Stimulated activated CD8-positive, alpha-beta memory T cell treated with anti-CD3 and anti-CD28 coated beads, Interleukin-4, amount 100 ng/mL, for 4 hours (primary cell): ENCODE measurements around the gene AUH.
"Not testable (repeated sequence)": the region's sequence is repeated elsewhere in the genome, so short reads cannot be mapped to it uniquely, and the experiment has no call there.

Experiments used
- DNase-seq, 2 donors: peaks; one replicate each; pipeline ENCODE4 v3.0.0-alpha.2; 2020; ENCODE audit warnings: low read depth in 2 of 2, low spot score in 1 of 2

The AUH gene

DNA sequence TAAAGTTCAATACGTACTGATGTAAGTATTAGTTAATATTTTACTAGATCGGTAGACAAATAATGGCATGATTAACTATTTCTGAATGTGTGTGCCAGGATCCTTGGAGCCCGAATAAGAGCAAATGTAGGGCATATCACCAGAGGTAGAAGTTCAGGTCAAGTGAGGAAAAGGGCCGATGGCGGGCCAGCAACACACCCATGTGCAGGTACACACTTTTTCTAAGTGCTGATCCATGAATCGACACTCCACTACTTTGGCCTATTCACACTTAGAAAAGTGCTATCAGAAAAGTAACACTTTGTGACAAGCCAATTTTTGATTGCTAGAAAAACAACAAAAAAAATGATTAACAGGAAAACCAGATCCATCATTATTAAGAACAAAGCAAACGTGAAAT lies 150.3 kb downstream of the AUH start:
- no peak for DNase-seq

- no peak for DNase-seq
These were observed 151.4 kb downstream of the AUH start for GRCh38 chr9:91210318-91210717.

DNA sequence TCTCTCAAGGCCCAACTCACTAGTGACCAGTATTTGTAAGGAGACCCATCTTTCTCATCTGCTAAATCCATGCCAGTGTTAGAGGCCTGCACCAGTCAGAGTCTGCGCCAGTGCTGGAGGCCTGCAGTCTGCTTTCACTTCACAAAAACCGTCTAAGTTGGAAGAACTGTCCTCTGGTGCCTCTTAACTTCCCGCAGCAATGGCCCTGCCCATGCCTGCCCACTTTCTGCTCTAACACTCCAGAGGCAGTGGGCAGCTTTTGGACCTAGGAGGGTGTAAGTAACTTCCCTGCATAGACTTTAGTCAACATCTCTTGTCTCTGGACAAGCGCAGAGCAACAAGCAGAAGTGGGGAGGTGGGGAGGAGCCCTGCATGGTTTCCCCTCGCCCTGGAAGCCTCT lies 152.9 kb downstream of the AUH start:
- DNase-seq, result no peak

GRCh38 chr9:91208419-91208745 lies 153.3 kb downstream of the AUH start:
- DNase-seq, result no peak

DNA sequence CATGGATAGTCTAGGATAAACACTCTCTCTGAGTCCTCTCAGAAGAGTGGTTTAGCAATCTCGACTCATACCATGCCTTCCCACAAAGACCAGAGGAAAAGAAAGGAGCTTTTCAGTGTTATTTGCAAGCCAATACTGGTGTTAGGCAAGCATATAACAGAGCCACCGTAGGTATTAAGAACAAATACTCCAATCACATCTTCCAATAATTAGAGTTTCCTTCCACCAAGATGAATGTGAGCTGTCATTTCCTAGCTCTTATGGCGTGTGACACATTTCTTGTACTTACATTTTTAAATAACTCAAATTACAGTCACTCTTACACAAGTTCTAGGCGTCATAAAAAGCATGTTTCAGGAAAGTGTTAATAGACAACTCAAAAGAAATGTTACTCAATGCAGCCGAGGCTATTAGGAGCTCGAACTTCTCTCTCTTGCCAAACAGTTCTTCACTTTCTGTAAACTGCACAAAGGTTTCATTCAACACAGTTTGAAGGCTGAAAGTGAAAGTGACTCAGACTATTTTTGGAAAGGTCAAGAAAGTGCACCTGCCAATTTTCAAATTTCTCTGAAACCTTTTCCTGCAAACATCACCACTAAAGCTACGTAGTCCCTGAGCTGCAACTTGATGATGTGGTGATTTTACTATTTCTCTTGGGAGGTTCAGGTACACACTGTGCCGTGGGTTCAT lies 153.8 kb downstream of the AUH start:
- DNase-seq, result no peak

- no peak for DNase-seq
These were observed 154.4 kb downstream of the AUH start for GRCh38 chr9:91207397-91207728.

GRCh38 chr9:91206806-91207205 lies 154.9 kb downstream of the AUH start:
- no peak for DNase-seq

DNA sequence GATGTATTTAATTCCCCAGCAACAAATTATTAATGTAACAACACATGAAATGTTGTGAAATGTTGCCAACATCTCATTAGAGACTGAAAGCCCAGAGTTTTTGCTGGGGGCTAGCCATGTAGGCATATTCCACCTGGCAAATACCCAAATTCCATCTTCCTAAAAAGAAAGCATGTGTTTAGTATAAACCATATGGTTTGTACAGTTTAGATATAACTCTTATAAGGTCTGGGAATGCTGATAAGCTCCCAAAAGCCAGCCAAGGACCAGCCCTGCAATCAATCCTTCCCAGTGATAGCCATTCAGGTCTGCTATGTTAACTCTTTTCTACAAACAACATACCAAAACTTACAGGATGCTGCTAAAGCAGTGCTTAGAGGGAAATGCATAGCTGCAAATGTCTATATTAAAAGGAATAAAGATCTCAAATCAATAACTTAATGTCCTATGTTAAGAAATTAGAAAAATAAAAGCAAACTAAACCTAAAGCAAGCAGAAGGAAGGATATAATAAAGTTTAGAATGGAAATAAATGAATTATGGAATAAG lies 158.9 kb downstream of the AUH start:
- no peak for DNase-seq

GRCh38 chr9:91200692-91201336 lies 160.9 kb downstream of the AUH start:
- no peak for DNase-seq

DNA sequence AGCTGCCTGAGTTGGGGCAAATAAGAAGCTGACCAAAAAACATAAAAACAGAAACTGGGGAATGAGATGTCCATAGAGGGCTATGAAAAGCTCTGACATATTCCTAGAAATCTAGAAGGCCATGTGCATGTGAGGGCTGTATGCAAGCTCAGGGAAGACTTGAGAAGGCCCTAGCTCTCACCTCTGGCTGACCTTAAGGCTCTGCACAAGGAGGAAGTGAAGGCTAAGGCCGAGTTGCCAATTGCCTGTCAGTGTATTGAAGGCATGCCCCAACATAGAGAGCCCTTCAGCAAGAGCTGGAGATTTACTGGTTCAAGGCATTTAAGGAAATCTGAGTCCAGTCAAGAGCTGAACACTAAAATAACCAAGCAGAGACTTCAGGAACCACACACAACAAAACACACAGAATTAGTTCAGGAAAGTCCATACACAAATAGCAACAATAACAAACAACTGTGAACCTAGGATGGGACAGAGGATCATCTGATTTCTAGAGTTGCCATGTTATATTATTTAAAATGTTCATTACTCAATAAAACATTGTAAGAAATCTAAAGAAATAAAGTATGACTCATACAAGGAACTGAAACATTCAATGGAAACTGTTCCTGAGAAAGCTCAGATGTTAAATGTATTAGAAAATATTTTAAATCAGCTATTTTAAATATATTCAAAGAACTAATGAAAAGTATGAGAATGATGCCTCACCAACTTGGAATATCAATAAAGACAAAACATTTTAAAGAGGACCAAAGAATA lies 161.8 kb downstream of the AUH start:
- no peak for DNase-seq

DNA sequence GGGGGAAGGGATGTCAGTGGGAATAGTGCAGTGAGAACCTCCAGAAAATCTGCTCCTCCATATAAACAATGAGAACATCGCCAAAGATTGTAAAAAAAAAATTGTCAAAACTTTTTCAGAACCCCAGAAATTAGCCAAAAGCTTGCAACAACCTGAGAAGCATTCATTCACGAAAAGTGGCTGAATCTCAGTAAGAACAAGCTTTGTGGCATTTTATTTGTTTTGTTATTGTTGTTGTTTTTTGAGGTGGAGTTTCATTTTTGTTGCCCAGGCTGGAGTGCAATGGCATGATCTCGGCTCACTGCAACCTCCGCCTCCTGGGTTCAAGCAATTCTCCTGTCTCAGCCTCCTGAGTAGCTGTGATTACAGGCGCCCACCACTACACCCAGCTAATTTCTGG lies 162.8 kb downstream of the AUH start:
- DNase-seq, result not testable (repeated sequence)

- no peak for DNase-seq
These were observed 163.3 kb downstream of the AUH start for GRCh38 chr9:91198405-91198804.

DNA sequence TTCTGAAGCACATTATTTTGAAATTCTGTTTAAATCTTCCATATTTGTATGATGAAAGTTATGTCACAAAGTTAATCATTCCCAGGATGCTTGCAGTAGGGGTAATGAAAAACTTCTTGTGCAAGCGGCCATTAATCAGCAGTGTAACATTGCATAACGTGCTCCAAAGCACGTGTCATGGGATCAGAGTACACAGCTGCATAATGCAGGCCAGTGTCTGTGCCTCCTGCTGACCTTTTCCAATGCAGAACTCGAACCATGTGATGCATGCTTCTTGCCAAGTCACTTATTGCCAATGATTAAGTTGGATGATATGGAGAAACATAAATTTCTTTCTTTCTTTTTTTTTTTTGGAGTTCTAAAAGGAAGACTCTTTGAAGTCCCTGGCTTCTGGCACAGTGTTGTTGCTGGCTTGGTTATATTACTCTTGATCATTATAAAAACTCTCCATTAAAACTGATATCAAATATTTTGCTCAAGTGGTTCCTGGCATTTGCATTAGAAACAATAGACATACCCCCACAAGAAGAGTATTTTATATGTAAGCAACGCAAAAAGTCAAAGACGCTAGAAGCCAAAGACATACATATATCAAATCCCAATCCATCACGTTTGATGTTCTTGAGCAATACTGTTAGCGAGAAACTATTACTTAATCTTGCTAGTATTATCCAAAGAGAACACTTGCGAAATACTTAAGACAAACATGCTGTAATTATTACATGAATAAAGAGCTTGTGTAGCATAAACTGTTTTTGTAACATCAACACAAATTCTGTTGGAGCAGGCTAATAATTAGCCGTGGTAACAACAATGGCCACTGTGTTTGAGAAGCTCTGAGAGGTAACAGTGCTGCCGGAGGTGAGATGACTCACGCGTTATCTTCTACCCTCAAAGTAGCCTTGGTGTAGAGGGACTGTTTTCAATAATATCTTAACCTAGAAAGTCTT lies 164.2 kb downstream of the AUH start:
- no peak for DNase-seq

DNA sequence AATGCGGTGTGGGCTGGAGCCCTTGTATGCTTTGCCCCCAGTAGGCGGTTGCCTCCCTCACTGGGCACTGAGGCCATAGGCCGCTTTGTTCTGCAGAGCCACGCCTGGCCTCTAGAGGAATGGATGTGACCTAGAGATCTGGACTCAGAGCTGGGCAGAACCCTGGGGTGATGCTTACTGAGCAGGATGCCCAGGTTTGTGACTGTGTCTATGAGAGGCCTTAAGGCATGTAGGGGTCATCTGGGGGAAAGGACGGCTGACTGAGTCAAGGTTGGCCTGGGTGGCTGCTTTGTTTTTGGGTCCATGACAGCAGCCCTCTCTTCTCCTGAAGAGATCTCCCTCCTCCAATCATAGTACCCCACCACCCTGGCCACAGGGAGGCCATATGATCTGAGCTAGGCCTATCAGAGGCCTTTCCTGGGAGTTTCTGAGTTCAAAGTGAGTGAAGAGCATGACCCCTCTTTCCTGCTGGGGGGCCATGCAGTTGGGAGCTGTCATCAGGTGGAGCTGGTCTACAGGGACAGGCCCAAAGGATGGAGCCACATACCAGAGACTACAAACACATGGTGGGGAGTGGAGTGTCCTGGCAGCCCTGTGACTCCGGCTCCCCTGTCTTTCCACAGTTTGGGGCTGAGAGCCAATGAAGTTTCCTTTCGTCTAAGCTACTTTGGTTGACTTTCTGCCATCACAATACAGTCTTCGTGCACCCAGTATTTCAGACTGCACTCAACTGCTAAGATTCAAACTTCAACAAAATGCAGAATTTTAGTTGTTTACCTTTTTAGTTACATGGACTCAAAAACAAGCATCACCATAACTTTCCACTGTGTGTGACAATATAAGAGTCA lies 165.4 kb downstream of the AUH start:
- no peak for DNase-seq

DNA sequence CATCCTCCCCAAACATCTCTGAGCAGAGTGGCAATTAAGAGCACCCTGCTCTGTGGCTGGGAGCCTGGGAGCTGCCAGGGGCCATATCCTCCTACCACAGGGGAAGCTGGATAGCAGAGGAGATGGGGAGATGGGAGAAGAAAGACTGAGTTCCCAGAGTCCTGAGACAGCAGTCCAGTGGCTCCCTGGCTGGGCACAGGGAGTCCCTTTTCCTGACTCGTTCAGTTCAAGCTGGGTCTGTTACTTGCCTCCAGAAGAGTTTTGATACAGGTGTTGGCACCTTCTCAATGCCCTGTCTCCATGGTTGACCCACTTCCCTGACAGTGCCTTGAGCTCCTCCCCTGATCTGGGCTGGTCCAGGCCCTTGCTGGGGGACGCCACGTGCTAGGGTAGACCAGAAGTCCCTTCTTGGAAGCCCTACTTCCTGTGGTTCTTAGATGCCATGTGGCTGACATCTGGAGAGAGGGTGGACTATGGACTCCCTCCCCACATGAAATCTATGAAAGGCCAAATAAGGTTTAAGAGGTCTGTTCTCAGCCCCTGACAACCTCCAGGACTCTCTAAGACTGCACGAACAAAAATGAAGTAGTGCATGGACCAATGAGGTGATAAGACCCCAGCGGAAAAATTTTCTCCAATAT lies 166.2 kb downstream of the AUH start:
- DNase-seq, result no peak

DNA sequence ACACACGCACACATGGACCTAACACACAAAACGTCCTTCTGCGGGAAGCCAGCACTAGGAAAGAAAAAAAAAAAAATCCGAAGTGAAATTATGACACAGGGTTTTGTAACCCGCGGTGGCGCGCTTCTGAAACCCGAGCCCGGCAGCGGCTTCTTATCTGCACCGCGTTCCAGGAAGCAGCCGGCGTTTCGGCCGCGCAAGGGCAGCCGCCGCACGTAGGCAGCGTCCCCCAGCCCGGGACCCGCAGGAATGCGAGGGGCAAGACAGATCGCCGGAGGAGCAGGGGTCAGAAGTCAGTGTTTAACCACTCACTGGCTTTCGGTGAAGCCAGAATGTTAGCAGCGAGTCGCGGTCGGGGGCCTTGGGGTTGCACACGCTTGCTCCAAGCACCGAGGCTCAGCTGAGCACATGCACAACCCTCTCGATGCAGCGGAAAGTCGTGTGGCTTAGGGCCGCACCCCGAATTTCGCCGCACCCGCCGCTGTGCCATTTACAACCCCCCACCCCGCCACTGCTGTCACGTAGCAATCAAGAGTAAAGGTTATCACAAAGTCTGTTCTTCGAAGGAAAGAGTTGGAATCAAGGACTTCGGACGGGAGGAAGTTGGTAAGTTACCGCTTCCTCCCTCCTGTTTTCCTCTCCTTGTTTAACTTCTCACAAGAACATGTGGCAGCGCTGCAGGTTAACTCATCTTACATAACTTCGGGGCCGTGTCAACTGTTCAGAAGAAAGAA lies 167.9 kb downstream of the AUH start:
- peak; percentile 43 to 50 for DNase-seq

GRCh38 chr9:91193087-91193657 lies 168.5 kb downstream of the AUH start:
- DNase-seq, result peak; percentile 52 to 75

DNA sequence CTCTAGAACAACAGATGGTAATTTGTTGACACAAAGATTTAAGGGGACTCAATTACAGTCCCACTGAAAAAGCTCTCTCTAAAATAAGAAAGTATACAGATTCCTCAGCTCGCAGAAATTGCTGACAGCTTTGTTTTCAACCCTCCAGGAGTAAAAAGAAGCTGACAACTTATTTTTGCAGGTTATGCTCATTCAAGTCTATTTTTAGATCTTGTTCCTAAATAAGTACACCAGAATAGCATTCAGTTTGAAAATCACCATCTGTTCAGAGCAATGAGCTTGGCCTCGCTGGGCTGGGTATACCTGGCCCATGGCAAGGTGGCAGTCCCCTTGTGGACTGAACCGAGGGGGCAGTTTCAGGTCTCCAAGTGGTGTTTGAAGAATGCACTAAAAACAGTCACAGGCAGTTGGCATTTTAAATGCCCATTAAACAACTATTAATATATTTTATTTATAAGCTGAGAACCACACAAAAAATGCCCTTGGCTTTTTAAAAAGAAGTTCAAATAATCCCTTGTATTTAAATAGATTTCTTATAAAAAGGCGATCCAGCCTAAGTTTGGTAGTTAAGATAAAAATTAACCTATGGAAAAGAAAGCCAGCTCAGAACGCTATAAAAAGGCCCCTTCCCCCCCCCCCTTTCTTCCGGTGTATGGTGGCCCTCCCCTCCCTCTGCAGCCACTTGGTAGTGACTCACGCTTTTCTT lies 169.2 kb downstream of the AUH start:
- no peak for DNase-seq
